Epithelial cell of esophagus (primary cell): ENCODE measurements around the gene SS18L1.

ENCODE experiments used
- DNase-seq: peaks from one replicate; pipeline ENCODE4 v3.0.0; 2010; ENCODE audit warnings: low read depth
- H3K4me3 ChIP-seq: 2 replicates; pipeline ENCODE4 v1.5.1; 2011; ENCODE audit warnings: mild to moderate bottlenecking, low read length, control low read depth
- TF ChIP-seq, protein P1 (sequence below): IDR thresholded peaks from 2 replicates; pipeline ENCODE4 v1.5.1; 2011; ENCODE audit warnings: low read depth, mild to moderate bottlenecking, low read length, control low read depth, inconsistent platforms; ENCODE audit not compliant: insufficient read depth; ENCODE audit errors: missing control alignments

Gene SS18L1

DNA sequence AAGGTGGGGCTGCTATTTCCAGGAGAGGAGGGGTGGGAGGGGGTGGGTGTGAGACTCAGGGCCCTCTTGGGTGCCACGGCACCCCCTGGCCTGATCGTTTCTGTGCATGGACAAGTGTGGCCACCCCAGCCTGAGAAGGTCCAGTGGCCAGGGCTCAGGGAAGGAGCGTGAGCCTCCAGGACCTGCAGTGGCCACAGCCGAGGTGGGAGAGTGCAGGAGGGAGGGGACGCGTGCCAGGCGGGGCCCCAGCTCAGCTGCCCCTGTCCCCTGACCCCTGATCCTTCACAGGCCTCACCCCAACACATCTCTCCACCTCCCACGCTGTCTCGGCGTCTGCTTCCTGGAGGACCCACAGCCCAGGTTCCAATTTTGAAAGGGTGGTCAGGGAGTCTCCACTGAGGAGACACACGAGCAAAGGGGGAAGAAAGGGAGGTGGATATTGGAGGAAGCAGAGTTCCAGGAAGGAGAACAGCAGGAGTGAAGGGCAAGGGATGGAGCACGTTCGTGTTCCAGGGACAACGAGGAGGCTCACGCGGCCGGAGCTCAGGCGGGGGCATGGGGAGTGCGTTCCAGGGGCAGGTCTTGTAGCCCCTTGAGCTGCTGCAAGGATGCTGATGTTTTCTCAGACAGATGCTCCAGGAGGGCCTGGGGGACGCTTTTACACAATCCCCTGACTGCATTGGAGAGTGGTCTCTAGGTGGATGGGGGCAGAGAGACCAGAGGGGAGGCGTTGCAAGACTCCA lies 80.7 kb downstream of the SS18L1 start:
- TF ChIP-seq, protein P1, sequence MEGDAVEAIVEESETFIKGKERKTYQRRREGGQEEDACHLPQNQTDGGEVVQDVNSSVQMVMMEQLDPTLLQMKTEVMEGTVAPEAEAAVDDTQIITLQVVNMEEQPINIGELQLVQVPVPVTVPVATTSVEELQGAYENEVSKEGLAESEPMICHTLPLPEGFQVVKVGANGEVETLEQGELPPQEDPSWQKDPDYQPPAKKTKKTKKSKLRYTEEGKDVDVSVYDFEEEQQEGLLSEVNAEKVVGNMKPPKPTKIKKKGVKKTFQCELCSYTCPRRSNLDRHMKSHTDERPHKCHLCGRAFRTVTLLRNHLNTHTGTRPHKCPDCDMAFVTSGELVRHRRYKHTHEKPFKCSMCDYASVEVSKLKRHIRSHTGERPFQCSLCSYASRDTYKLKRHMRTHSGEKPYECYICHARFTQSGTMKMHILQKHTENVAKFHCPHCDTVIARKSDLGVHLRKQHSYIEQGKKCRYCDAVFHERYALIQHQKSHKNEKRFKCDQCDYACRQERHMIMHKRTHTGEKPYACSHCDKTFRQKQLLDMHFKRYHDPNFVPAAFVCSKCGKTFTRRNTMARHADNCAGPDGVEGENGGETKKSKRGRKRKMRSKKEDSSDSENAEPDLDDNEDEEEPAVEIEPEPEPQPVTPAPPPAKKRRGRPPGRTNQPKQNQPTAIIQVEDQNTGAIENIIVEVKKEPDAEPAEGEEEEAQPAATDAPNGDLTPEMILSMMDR = no peak
- no peak overlapping the region for H3K4me3 ChIP-seq
- no peak for DNase-seq

DNA sequence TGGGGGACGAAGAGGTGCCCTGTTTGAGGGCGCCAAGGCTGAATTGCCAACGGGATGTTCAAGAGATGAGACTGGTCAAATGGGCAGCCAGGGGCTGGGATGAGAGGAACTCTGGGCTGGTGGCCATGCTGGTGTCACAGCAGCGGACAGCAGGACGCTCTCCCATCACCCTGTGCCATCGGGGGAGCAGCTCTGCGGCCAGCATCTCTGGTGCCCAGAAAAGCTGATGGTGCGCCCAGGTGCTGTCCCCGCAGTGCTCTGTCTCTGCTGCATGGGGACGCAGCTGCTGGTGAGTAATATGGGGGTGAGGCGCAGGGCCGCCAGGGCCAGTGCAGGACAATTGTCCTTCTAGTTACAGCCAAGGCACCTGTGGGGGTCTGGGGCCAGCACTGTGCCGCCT lies 81.5 kb downstream of the SS18L1 start:
- TF ChIP-seq, protein P1 = no peak
- no peak for DNase-seq
- no peak overlapping the region for H3K4me3 ChIP-seq

DNA sequence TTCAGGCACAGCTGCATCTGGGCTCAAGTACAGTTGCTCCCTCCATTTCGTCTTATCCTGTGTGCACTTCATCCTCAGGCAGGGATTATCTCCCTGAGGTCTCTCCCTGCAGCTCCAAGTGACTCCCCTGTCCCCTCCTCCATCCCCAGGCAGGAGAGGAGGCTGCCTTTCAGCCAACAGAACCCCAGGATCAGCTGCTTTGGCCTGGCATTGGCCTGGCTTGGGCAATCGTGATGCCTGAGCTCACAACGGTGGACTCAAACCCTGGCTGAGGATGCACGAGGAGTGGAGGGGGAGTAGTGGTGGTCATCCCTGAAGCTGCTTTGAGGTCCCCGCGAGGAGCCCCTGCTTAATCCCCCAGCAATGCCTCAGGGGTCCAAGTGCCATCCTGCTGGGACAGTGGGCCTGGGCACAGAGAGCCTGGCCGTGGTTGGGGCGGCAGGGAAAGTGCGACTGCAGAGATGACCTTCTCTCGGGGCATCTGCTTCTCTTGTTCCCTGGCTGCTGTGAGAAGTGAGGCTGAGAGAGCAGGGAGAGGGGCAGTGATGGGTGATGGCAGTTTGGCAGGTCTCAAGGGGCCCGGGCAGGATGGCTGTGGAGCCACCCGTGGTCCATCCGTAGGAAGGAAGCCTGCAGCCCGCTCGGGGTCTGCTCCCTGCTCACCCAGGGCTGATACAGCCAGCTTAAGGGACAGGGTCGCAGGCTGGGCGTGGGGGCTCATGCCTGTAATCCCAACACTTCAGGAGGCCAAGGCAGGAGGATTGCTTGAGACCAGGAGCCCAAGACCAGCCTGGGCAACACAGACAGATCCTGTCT lies 82.5 kb downstream of the SS18L1 start:
- DNase-seq = no peak

DNA sequence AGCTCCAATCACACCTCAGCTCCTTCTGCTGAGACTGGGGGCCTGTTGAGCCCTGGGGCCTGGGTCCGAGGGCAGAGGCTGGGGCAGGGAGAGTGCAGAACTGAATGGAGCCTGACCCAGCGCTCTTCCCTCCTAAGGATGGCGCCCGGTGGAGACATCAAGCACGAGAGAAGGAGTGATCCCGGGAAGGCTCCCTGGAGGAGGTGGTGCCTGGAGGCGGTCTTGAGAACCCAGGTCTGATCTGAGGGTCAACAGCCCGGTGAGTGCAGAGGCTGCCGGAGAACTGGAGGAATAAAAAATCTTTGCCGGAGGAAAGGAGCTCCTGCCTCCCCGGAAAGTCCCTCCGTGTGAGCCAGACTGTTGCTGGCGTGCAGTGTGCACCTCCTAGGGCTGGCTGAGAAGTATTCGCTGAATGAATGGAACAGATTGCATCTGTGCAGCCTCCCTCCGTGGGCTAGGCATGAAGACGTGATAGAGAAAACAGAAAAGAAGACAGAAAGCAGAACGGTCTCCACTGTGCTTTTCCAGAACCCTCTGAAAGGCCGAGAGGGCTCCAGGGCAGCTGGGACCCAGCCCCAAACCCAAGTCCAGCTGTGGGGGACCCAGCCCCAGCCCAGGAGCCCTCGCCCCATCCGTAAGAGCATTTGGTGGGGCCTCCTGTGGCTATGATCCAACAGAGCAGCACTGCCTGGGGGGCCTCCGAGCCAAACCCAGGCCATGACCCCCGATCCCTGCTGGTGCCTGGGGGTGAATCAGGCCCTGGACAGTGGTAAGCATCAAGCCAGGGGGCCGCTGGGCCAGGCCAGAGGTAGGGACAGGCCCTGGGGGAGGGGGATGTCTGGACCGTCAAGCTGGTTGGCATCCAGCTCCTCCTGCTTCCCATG lies 83.4 kb downstream of the SS18L1 start:
- TF ChIP-seq, protein P1 = no peak
- H3K4me3 ChIP-seq = no peak overlapping the region
- DNase-seq = no peak

More for the DNA sequence above, 82.5 kb downstream of the SS18L1 start:
- no peak overlapping the region for H3K4me3 ChIP-seq
- TF ChIP-seq, protein P1 = no peak

DNA sequence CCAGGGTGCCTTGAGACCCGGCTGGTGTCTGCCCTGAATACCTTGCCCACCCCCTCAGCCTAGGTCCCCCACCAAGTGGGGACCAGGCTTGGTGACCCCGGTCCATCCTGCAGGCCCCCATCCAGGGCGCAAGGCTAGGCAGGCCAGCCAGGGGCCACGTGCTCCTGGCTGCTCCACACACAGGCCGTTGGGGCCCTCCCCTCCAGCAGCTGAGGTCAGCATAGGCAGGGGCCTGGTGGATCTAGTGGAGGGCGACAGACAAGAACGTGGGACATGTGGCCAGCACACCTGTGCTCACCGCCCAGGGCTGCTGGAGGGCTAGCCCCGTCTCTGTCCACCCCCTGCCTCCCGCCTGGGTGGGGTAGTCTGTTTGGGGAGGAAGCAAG lies 84.0 kb downstream of the SS18L1 start:
- no peak overlapping the region for H3K4me3 ChIP-seq
- no peak for DNase-seq

More for the DNA sequence above, 84.0 kb downstream of the SS18L1 start:
- TF ChIP-seq, protein P1 = no peak
